Keratinocyte (primary cell): ENCODE results near the gene TRIM26. TPM values are rescaled to one million over a fixed set of nuclear protein-coding genes. Genes with fewer than 3 reads are reported as not detected.
A peak's percentile ranks its signal among the peaks of the same experiment; 100 is the strongest.

Experiments used
- DNase-seq: peaks from one replicate; pipeline ENCODE4 v3.0.0-alpha.2; 2011; ENCODE audit warnings: low read depth, missing footprints, low spot score
- FAIRE-seq: peaks from 2 replicates; lab custom pipeline; 2011; peaks lifted over from hg19 to GRCh38; lab: Jason Lieb, UNC
- H2AFZ ChIP-seq: 2 replicates; pipeline ENCODE4 v1.6.0; 2012; ENCODE audit warnings: low read length, control low read depth, inconsistent platforms; ENCODE audit not compliant: control insufficient read depth
- H3K27ac ChIP-seq: 2 replicates; pipeline ENCODE4 v1.5.1; 2011; ENCODE audit warnings: low read length; ENCODE audit not compliant: control insufficient read depth, insufficient read depth
- H3K27me3 ChIP-seq: 3 replicates; pipeline ENCODE4 v1.6.0; 2011; ENCODE audit warnings: low read length; ENCODE audit not compliant: control insufficient read depth, insufficient read depth; ENCODE audit errors: extremely low read depth
- H3K36me3 ChIP-seq, 2 experiments: 2 replicates in 1 of 2; 3 replicates in 1 of 2; pipeline ENCODE4 v1.5.1; 2011; ENCODE audit warnings: low read length in 2 of 2, mild to moderate bottlenecking in 1 of 2; ENCODE audit not compliant: control insufficient read depth in 2 of 2, insufficient read depth in 2 of 2; ENCODE audit errors: extremely low read depth in 1 of 2
- H3K4me1 ChIP-seq: 3 replicates; pipeline ENCODE4 v1.5.1; 2011; ENCODE audit warnings: low read length; ENCODE audit not compliant: control insufficient read depth, insufficient read depth; ENCODE audit errors: extremely low read depth
- H3K4me2 ChIP-seq: 3 replicates; pipeline ENCODE4 v1.6.0; 2011; ENCODE audit warnings: low read depth, low read length; ENCODE audit not compliant: control insufficient read depth, insufficient read depth; ENCODE audit errors: extremely low read depth
- H3K4me3 ChIP-seq, 3 experiments: fragments of 200-600 bp in 1 of 3; sonication (generic) in 1 of 3; 2 replicates in 2 of 3; 3 replicates in 1 of 3; pipeline ENCODE4 v1.5.1; 2011 to 2016; ENCODE audit warnings: low read length in 3 of 3, mild to moderate bottlenecking in 3 of 3, control low read depth in 2 of 3, inconsistent platforms in 1 of 3, low read depth in 1 of 3, mixed read lengths in 1 of 3, mixed run types in 1 of 3, moderate library complexity in 1 of 3; ENCODE audit not compliant: control insufficient read depth in 2 of 3, insufficient read depth in 2 of 3; ENCODE audit errors: extremely low read depth in 1 of 3
- H3K79me2 ChIP-seq: 2 replicates; pipeline ENCODE4 v1.6.0; 2012; ENCODE audit warnings: low read length; ENCODE audit not compliant: control insufficient read depth, insufficient read depth
- H3K9ac ChIP-seq: 3 replicates; pipeline ENCODE4 v1.6.0; 2011; ENCODE audit warnings: low read length; ENCODE audit not compliant: control insufficient read depth, insufficient read depth; ENCODE audit errors: extremely low read depth
- H3K9me1 ChIP-seq: 3 replicates; pipeline ENCODE4 v1.6.0; 2011; ENCODE audit warnings: low read length; ENCODE audit not compliant: control insufficient read depth, insufficient read depth; ENCODE audit errors: extremely low read depth
- H3K9me3 ChIP-seq: 2 replicates; pipeline ENCODE4 v1.5.1; 2012; ENCODE audit warnings: low read depth, low read length; ENCODE audit not compliant: control insufficient read depth
- H4K20me1 ChIP-seq: 3 replicates; pipeline ENCODE4 v1.6.0; 2011; ENCODE audit warnings: low read length; ENCODE audit not compliant: control insufficient read depth, insufficient read depth; ENCODE audit errors: extremely low read depth
- EZH2 ChIP-seq: IDR thresholded peaks from one replicate; pipeline ENCODE4 v1.6.1; 2012; ENCODE audit warnings: inconsistent platforms, mild to moderate bottlenecking, low read length, moderate library complexity
- dilution Hi-C: fragments of 300-500 bp; cut with MboI; formaldehyde crosslinking; loops from one replicate; pipeline ENCODE4 v1.7.0; 2020; ENCODE audit warnings: low sequenced_read_pairs; ENCODE audit not compliant: extremely low pct_ligation_motif_present
- polyA plus RNA-seq, 5 experiments: library from polyadenylated mRNA; depleted of rRNA in 3 of 5; stranded (reverse) in 3 of 5; stranded (forward) in 1 of 5; unstranded in 1 of 5; fragments of >200 nt; gene quantifications; 1 replicate in 1 of 5; 2 replicates in 3 of 5; 3 replicates in 1 of 5; pipeline versions ENCODE4 v1.2.1 to v1.2.3, GENCODE V29; 2011 to 2012; ENCODE audit warnings: missing spikeins in 2 of 5, low read depth in 1 of 5, low replicate concordance in 1 of 5
- TF ChIP-seq, protein P1 (sequence below), 3 experiments: IDR thresholded peaks in 1 of 3; conservative IDR thresholded peaks in 1 of 3; optimal IDR thresholded peaks in 1 of 3; 2 replicates in 2 of 3; 3 replicates in 1 of 3; pipeline versions ENCODE3 to v1.5.1; 2011; ENCODE audit warnings: low read length in 3 of 3, mild to moderate bottlenecking in 3 of 3, moderate library complexity in 2 of 3, control low read depth in 1 of 3, inconsistent platforms in 1 of 3; ENCODE audit not compliant: insufficient read depth in 2 of 3; ENCODE audit errors: extremely low read depth in 1 of 3

TRIM26 gene
- polyA plus RNA-seq, 1 donor (not counting 4 experiments of a cell fraction or from before 2014, with no cell fraction given) = 34.7 TPM

DNA sequence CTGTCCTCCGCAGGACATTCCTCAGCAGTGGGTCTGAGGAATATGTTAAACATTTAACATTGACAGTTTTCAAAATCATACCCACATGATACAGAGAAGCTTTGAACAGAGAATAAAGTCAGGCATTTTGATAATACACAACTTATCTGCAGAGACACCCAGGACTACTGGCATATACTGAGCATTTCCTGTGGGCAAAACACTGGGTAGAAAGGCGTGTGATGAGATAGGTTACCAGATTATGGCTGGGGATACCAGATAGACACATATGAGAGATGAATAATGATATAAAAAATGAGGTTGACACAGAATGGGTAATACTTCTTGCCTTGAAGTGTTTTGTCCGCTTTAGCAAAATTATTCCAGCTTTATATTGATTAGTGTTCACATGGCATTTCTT lies 31.4 kb upstream of the TRIM26 start:
- Histone ChIP-seq H3K79me2 (no peaks in the 10 kb centered on the region), H3K36me3 (no peaks in the 10 kb centered on the region), H3K4me3 (no peak overlapping the region), H3K4me1 (no peaks in the 10 kb centered on the region), H3K9me3 (no peaks in the 10 kb centered on the region), H3K9me1 (no peaks in the 10 kb centered on the region), H3K4me2 (no peak overlapping the region), H3K9ac (no peak overlapping the region), H2AFZ (no peak overlapping the region), H4K20me1 (no peaks in the 10 kb centered on the region), H3K27me3 (no peaks in the 10 kb centered on the region), H3K27ac (no peak overlapping the region)
- FAIRE-seq (no peak), DNase-seq (no peak)
- dilution Hi-C loops = loop anchor here (25.0 kb wide), 1 partner anchor 93 kb away; the partner anchor contains the start of genes RPP21 and TRIM39
- no peak for TF ChIP-seq EZH2
- TF ChIP-seq, protein P1, sequence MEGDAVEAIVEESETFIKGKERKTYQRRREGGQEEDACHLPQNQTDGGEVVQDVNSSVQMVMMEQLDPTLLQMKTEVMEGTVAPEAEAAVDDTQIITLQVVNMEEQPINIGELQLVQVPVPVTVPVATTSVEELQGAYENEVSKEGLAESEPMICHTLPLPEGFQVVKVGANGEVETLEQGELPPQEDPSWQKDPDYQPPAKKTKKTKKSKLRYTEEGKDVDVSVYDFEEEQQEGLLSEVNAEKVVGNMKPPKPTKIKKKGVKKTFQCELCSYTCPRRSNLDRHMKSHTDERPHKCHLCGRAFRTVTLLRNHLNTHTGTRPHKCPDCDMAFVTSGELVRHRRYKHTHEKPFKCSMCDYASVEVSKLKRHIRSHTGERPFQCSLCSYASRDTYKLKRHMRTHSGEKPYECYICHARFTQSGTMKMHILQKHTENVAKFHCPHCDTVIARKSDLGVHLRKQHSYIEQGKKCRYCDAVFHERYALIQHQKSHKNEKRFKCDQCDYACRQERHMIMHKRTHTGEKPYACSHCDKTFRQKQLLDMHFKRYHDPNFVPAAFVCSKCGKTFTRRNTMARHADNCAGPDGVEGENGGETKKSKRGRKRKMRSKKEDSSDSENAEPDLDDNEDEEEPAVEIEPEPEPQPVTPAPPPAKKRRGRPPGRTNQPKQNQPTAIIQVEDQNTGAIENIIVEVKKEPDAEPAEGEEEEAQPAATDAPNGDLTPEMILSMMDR (optimal IDR thresholded peaks at IDR 0.05 in 1 of 3, IDR thresholded peaks at IDR 0.05 in 1 of 3, conservative IDR thresholded peaks at IDR 0.05 in 1 of 3; ENCODE audit: extremely low read depth in 1 of 3, insufficient read depth in 2 of 3, low read length in 3 of 3) = no peak

- Histone ChIP-seq H3K9me1 (no peaks in the 10 kb centered on the region), H3K36me3 (no peaks in the 10 kb centered on the region), H3K9ac (no peak overlapping the region), H3K4me3 (no peak overlapping the region), H3K4me1 (no peaks in the 10 kb centered on the region), H3K27ac (no peak overlapping the region), H3K79me2 (no peaks in the 10 kb centered on the region), H4K20me1 (no peaks in the 10 kb centered on the region), H3K4me2 (no peak overlapping the region), H3K27me3 (peaks cover 4% of the 10 kb centered on the region), H2AFZ (no peak overlapping the region), H3K9me3 (no peaks in the 10 kb centered on the region)
- FAIRE-seq = no peak
- TF ChIP-seq, protein P1 (optimal IDR thresholded peaks at IDR 0.05 in 1 of 3, IDR thresholded peaks at IDR 0.05 in 1 of 3, conservative IDR thresholded peaks at IDR 0.05 in 1 of 3; ENCODE audit: extremely low read depth in 1 of 3, insufficient read depth in 2 of 3, low read length in 3 of 3) = peak; percentile 46 to 70 (median 58)
- TF ChIP-seq EZH2 = no peak
- dilution Hi-C loops = loop anchor here (25.0 kb wide), 1 partner anchor 99 kb away; the partner anchor contains the start of genes RPP21 and TRIM39
- DNase-seq = no peak
These were observed 25.1 kb upstream of the TRIM26 start for GRCh38 chr6:30238178-30238795.
